C4-2B (cell line): ENCODE results near the gene SLC1A2.

ENCODE experiments used
- CTCF ChIP-seq: fragments of 450-650 bp; conservative IDR thresholded peaks from 2 replicates; pipeline ENCODE4 v1.5.1; 2017; ENCODE audit warnings: mild to moderate bottlenecking
- ZFX ChIP-seq: fragments of 450-650 bp; IDR thresholded peaks from 2 replicates; pipeline ENCODE4 v1.6.1; 2017

- TF ChIP-seq CTCF (no peak), ZFX (no peak)
Observed at GRCh38 chr11:35403765-35404387, 15.5 kb downstream of the SLC1A2 start.
